K562 (cell line): ENCODE data around the gene SLC30A7. TPM values are rescaled to one million over a fixed set of nuclear protein-coding genes. Genes with fewer than 3 reads are reported as not detected.
A peak's percentile ranks its signal among the peaks of the same experiment; 100 is the strongest.

ENCODE experiments used
- ATAC-seq: fragments of 200-7000 bp; cut with Tn5 transposase; 3 replicates; pipeline ENCODE4 v1.9.1; 2020; ENCODE audit warnings: moderate library complexity
- BruUV-seq: library from RNA; stranded (reverse); fragments of 400-500 nt; replicated peaks from 2 replicates; lab custom pipeline; 2021; lab: Mats Ljungman, UMichigan
- CTCF ChIA-PET: fragments of 300-600 bp; formaldehyde crosslinking; extraction: SDS; loops from one replicate; lab custom pipeline; 2021; ENCODE audit warnings: low intra/inter-chr PET ratio; lab: Yijun Ruan, JAX
- POLR2A ChIA-PET: fragments of 300-600, 350-650 bp; sonication (Branson Sonifier 250); formaldehyde crosslinking; extraction: SDS; loops from one replicate; lab custom pipeline; 2021; ENCODE audit warnings: antibody characterized with exemption, inconsistent platforms; lab: Yijun Ruan, JAX
- DNase-seq, 4 experiments: peaks; one replicate each; pipeline versions ENCODE4 v3.0.0 to v3.0.0-alpha.2; 2011 to 2018; ENCODE audit warnings: low spot score in 3 of 4, mixed read lengths in 3 of 4; ENCODE audit errors: extremely low read depth in 1 of 4
- FAIRE-seq: peaks from 2 replicates; lab custom pipeline; 2011; peaks lifted over from hg19 to GRCh38; lab: Jason Lieb, UNC
- H2AFZ ChIP-seq: 2 replicates; pipeline ENCODE4 v1.6.0; 2011; ENCODE audit warnings: low read depth, low read length, control low read depth, inconsistent platforms
- H3K27ac ChIP-seq: fragments of 200-600 bp; 3 replicates; pipeline ENCODE4 v1.8.0; 2011; ENCODE audit warnings: low read depth, mild to moderate bottlenecking, control low read depth, inconsistent platforms, low read length, moderate library complexity, mixed read lengths; ENCODE audit errors: extremely low read depth
- H3K27me3 ChIP-seq, 2 experiments: fragments of 300-600 bp in 1 of 2; 2 replicates in 1 of 2; 3 replicates in 1 of 2; pipeline versions ENCODE4 v1.6.0 to v1.8.0; 2011; ENCODE audit warnings: inconsistent platforms in 2 of 2, low read length in 2 of 2, mild to moderate bottlenecking in 1 of 2, mixed read lengths in 1 of 2, moderate library complexity in 1 of 2; ENCODE audit not compliant: control insufficient read depth in 2 of 2, insufficient read depth in 2 of 2
- H3K36me3 ChIP-seq: fragments of 300-600 bp; 3 replicates; pipeline ENCODE4 v1.8.0; 2011; ENCODE audit warnings: mild to moderate bottlenecking, low read length, inconsistent platforms; ENCODE audit not compliant: control insufficient read depth, insufficient read depth
- H3K4me1 ChIP-seq, 2 experiments: fragments of 200-600 bp in 1 of 2; replicated peaks in 1 of 2; 2 replicates in 1 of 2; 3 replicates in 1 of 2; pipeline versions ENCODE4 v1.5.1 to v1.8.0; 2011; ENCODE audit warnings: inconsistent platforms in 2 of 2, low read length in 2 of 2, mild to moderate bottlenecking in 1 of 2, mixed read lengths in 1 of 2, moderate library complexity in 1 of 2; ENCODE audit not compliant: control insufficient read depth in 2 of 2, insufficient read depth in 2 of 2
- H3K4me2 ChIP-seq: 2 replicates; pipeline ENCODE4 v1.6.1; 2011; ENCODE audit warnings: low read length, control low read depth, inconsistent platforms, mixed read lengths; ENCODE audit not compliant: insufficient read depth
- H3K4me3 ChIP-seq: fragments of 200-600 bp; sonication (generic), shearing (Covaris generic); 2 replicates; pipeline ENCODE4 v1.5.1; 2016; ENCODE audit warnings: control low read depth, inconsistent platforms
- H3K79me2 ChIP-seq: fragments of 200-600 bp; 3 replicates; pipeline ENCODE4 v1.8.0; 2011; ENCODE audit warnings: low read length, inconsistent platforms; ENCODE audit not compliant: control insufficient read depth, insufficient read depth
- H3K9ac ChIP-seq, 2 experiments: 2 replicates each; pipeline versions ENCODE4 v1.6.0 to v1.6.1; 2011; ENCODE audit warnings: low read depth in 2 of 2, low read length in 2 of 2, control low read depth in 1 of 2, inconsistent platforms in 1 of 2, mild to moderate bottlenecking in 1 of 2, mixed read lengths in 1 of 2; ENCODE audit not compliant: insufficient read depth in 1 of 2
- H3K9me1 ChIP-seq: one replicate; pipeline ENCODE4 v1.6.0; 2011; ENCODE audit warnings: inconsistent platforms, mild to moderate bottlenecking, low read length, moderate library complexity; ENCODE audit not compliant: control insufficient read depth, insufficient read depth
- H3K9me3 ChIP-seq: replicated peaks from 2 replicates; pipeline ENCODE4 v1.5.1; 2011; ENCODE audit warnings: low read depth, low read length, inconsistent platforms; ENCODE audit not compliant: control insufficient read depth, insufficient read depth
- H4K20me1 ChIP-seq: replicated peaks from 2 replicates; pipeline ENCODE4 v1.6.1; 2011; ENCODE audit warnings: low read length, inconsistent platforms, mixed read lengths; ENCODE audit not compliant: control insufficient read depth, insufficient read depth
- HDGF ChIP-seq: fragments of 450-650 bp; IDR thresholded peaks from 2 replicates; pipeline ENCODE4 v1.6.1; 2016
- MED1 ChIP-seq: sonication (generic); formaldehyde crosslinking; IDR thresholded peaks from 2 replicates; pipeline ENCODE4 v1.8.1; 2023; ENCODE audit warnings: missing genetic modification reagents, borderline replicate concordance
- NBN ChIP-seq: fragments of 450-650 bp; IDR thresholded peaks from 2 replicates; pipeline ENCODE4 v1.6.1; 2016; ENCODE audit warnings: low read depth, mild to moderate bottlenecking
- RBM25 ChIP-seq: fragments of 200-400 bp; formaldehyde crosslinking; IDR thresholded peaks from 2 replicates; pipeline ENCODE4 v1.6.1; 2018; ENCODE audit warnings: low read length, low read depth, moderate library complexity; ENCODE audit not compliant: severe bottlenecking
- SAFB ChIP-seq: fragments of 200-400 bp; formaldehyde crosslinking; IDR thresholded peaks from 2 replicates; pipeline ENCODE4 v1.6.1; 2017; ENCODE audit warnings: low read depth, low read length, borderline replicate concordance
- SAP30 ChIP-seq: fragments of 200-600 bp; sonication (generic); IDR thresholded peaks from 2 replicates; pipeline ENCODE4 v1.6.1; 2012; ENCODE audit warnings: borderline replicate concordance, low read depth, mild to moderate bottlenecking, moderate library complexity, low read length, control low read depth, inconsistent platforms; ENCODE audit not compliant: insufficient read depth, poor library complexity, severe bottlenecking
- ZNF778 ChIP-seq: fragments of 450-650 bp; formaldehyde crosslinking; IDR thresholded peaks from 2 replicates; pipeline ENCODE4 v1.4.0; 2020; ENCODE audit warnings: mild to moderate bottlenecking, moderate library complexity
- WGBS: fragments of 100-300 bp; shearing (Covaris generic); methylation state at CpG from one replicate; pipeline ENCODE4 v1.1.6; 2016; ENCODE audit warnings: low coverage, mixed read lengths; ENCODE audit not compliant: insufficient coverage; ENCODE audit errors: missing lambda C conversion rate; 5-methylcytosine and 5-hydroxymethylcytosine counted together
- in situ Hi-C: fragments of 300-500 bp; cut with MboI; formaldehyde crosslinking; loops from 4 replicates; pipeline ENCODE4 v1.15.0; 2018; ENCODE audit warnings: inconsistent platforms, mixed read lengths
- intact Hi-C: fragments of 100-400 bp; cut with micrococcal nuclease; formaldehyde crosslinking; loops from 2 replicates; pipeline ENCODE4 v1.14.2; 2022
- polyA plus RNA-seq, 8 experiments: library from polyadenylated mRNA; depleted of rRNA in 4 of 8; stranded (reverse) in 5 of 8; unstranded in 3 of 8; fragments of >200 nt; fragmentation: Nextera tagmentation in 2 of 8; fragmentation: Illumina TruSeq in 1 of 8; extraction: Ambion mirVana in 2 of 8; extraction: Trizol in 1 of 8; gene quantifications; 2 replicates each; pipeline versions ENCODE4 v1.2.1 to v1.2.3, GENCODE V29; 2011 to 2014; ENCODE audit warnings: inconsistent platforms in 1 of 8, missing spikeins in 1 of 8
- total RNA-seq, 7 experiments: library from RNA; depleted of rRNA in 6 of 7; stranded (reverse); fragments of >200 nt in 6 of 7; fragmentation: Illumina TruSeq in 2 of 7; extraction: Trizol in 2 of 7; gene quantifications; 2 replicates each; pipeline versions ENCODE4 v1.2.1 to v1.2.3, GENCODE V29; 2011 to 2021; ENCODE audit warnings: low replicate concordance in 1 of 7
- TF ChIP-seq, protein P1 (sequence below): fragments of 450-650 bp; IDR thresholded peaks from 2 replicates; pipeline ENCODE4 v1.6.1; 2018; ENCODE audit not compliant: partially characterized antibody
- TF ChIP-seq, protein P2 (sequence below), 2 experiments: fragments of 450-650 bp in 1 of 2; sonication (generic) in 1 of 2; formaldehyde crosslinking; conservative IDR thresholded peaks; 2 replicates each; pipeline versions ENCODE4 v1.4.0 to v1.8.1; 2020 to 2022; ENCODE audit warnings: mild to moderate bottlenecking in 1 of 2, missing genetic modification reagents in 1 of 2
- TF ChIP-seq, protein P3 (sequence below), 3 experiments: fragments of 200-800 bp in 1 of 3; sonication (Bioruptor generic) in 1 of 3; sonication (generic) in 1 of 3; formaldehyde crosslinking in 1 of 3; IDR thresholded peaks; 2 replicates each; pipeline versions ENCODE4 v1.6.1 to v1.8.0; 2016 to 2022; ENCODE audit warnings: mild to moderate bottlenecking in 2 of 3, missing compliant biosample characterization in 2 of 3, missing genetic modification characterization in 2 of 3, missing genetic modification reagents in 1 of 3

Gene SLC30A7
- total and polyA plus RNA-seq, 9 of the 15 experiments (the other 6 are each of a cell fraction or from before 2014, with no cell fraction given), result 3.5 to 17.1 (median 7.2) TPM

DNA sequence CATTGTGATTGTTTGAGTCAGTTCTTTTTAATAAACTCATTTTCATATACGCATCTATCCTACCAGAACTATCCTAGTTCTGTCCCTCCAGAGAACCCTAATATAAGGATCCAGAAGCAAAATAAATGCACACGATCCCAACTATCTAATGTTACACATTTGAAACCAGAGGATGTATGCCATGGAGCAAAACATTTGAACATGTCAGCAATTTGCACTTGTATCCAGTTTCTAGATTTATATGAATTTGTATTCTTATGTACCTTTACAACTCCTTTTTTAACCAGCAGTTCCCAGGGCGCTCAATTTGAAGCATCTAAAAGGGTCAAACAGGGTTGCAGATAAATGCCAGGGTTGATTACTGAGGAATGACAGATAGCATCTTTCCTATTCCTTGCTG is 3.3 kb upstream of the SLC30A7 start (continued):
- TF ChIP-seq, protein P1, sequence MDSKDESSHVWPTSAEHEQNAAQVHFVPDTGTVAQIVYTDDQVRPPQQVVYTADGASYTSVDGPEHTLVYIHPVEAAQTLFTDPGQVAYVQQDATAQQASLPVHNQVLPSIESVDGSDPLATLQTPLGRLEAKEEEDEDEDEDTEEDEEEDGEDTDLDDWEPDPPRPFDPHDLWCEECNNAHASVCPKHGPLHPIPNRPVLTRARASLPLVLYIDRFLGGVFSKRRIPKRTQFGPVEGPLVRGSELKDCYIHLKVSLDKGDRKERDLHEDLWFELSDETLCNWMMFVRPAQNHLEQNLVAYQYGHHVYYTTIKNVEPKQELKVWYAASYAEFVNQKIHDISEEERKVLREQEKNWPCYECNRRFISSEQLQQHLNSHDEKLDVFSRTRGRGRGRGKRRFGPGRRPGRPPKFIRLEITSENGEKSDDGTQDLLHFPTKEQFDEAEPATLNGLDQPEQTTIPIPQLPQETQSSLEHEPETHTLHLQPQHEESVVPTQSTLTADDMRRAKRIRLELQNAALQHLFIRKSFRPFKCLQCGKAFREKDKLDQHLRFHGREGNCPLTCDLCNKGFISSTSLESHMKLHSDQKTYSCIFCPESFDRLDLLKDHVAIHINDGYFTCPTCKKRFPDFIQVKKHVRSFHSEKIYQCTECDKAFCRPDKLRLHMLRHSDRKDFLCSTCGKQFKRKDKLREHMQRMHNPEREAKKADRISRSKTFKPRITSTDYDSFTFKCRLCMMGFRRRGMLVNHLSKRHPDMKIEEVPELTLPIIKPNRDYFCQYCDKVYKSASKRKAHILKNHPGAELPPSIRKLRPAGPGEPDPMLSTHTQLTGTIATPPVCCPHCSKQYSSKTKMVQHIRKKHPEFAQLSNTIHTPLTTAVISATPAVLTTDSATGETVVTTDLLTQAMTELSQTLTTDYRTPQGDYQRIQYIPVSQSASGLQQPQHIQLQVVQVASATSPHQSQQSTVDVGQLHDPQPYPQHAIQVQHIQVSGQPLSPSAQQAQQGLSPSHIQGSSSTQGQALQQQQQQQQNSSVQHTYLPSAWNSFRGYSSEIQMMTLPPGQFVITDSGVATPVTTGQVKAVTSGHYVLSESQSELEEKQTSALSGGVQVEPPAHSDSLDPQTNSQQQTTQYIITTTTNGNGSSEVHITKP, result no peak

DNA sequence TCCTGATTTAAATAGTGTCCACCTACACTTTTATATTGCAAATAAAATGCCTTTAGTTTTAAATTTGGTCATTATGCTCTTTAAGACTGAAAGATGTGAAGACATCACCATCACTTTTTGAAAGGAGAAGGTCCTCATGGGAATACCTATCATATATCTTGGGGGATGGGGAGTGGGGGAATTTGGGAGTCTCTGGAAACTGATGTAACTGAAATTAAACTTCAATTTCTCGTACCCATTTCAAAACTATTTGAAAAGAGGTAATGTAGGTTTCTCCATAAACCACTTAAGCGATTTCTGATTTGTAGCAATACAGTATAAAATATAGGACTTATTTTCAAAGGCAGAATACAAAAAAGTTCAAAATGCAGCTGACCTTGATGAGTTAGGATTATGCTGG is 2.2 kb upstream of the SLC30A7 start:
- Histone ChIP-seq H3K36me3 (peaks cover 31% of the 10 kb centered on the region; the same call in 2 of the 3 replicates), H3K9ac (peak overlapping the region in 1 of 2 experiments; percentile 93; a peak in 3 of 4 replicates), H3K4me1 (peaks cover 0 to 8% of the 10 kb centered on the region in 2 experiments; a peak in 3 of 5 replicates), H3K4me3 (peak overlapping the region; percentile 90), H2AFZ (peak overlapping the region; percentile 12; the same call in 1 of the 2 replicates), H3K27me3 (no peaks in the 10 kb centered on the region), H3K27ac (peak overlapping the region; percentile 92; the same call in 2 of the 3 replicates), H3K79me2 (peaks cover 63% of the 10 kb centered on the region), H3K9me1 (no peaks in the 10 kb centered on the region), H3K9me3 (peaks cover 13% of the 10 kb centered on the region), H4K20me1 (no peaks in the 10 kb centered on the region), H3K4me2 (peak overlapping the region; percentile 65)
- BruUV-seq, result no TSS peak
- no peak for ATAC-seq
- WGBS, result 0% methylated on average over 2 of the region's 2 CpGs
- TF ChIP-seq ZNF778 (CRISPR knock-in tag) (no peak), SAFB (no peak), MED1 (CRISPR knock-in tag) (no peak), SAP30 (no peak), HDGF (no peak), RBM25 (no peak), NBN (no peak)
- TF ChIP-seq, protein P2, sequence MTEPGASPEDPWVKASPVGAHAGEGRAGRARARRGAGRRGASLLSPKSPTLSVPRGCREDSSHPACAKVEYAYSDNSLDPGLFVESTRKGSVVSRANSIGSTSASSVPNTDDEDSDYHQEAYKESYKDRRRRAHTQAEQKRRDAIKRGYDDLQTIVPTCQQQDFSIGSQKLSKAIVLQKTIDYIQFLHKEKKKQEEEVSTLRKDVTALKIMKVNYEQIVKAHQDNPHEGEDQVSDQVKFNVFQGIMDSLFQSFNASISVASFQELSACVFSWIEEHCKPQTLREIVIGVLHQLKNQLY (CRISPR knock-in tag; conservative IDR thresholded peaks at IDR 0.05), result no peak
- TF ChIP-seq, protein P3, sequence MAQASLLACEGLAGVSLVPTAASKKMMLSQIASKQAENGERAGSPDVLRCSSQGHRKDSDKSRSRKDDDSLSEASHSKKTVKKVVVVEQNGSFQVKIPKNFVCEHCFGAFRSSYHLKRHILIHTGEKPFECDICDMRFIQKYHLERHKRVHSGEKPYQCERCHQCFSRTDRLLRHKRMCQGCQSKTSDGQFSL (CRISPR knock-in tag; IDR thresholded peaks at IDR 0.05), result no peak
- TF ChIP-seq, protein P3 (tag; IDR thresholded peaks at IDR 0.05), result no peak
- intact Hi-C loops (loop anchor here (10.0 kb wide), 1 partner anchor 759 kb away; the partner anchor contains the start of genes SASS6 and TRMT13), in situ Hi-C loops (no loop called here)
- ChIA-PET POLR2A (interaction anchor here (0.5 kb wide), 1 partner anchor 99 kb away, joined by 3 read pairs; no protein-coding TSS in a partner anchor), CTCF (no interaction called here)
- FAIRE-seq, result no peak
- DNase-seq, result no peak
